Uterus (tissue), 4 donors: ENCODE measurements around the gene IFNL4. TPM values are rescaled to one million over a fixed set of nuclear protein-coding genes. Genes with fewer than 3 reads are reported as not detected.

Source experiments
- DNase-seq, 2 donors: peaks; one replicate each; pipeline ENCODE4 v3.0.0-alpha.2; 2019 to 2020
- H3K27ac ChIP-seq, 2 donors: fragments of 200-600 bp; sonication (generic); 1 replicate in 1 of 2; 2 replicates in 1 of 2; pipeline ENCODE4 v1.5.1; 2016 to 2018
- H3K27me3 ChIP-seq, 2 donors: fragments of 200-600 bp; sonication (generic); one replicate each; pipeline ENCODE4 v1.5.1; 2018 to 2019; ENCODE audit warnings: control low read depth in 1 of 2
- H3K36me3 ChIP-seq, 2 donors: fragments of 200-600 bp; sonication (generic); one replicate each; pipeline ENCODE4 v1.5.1; 2019; ENCODE audit warnings: control low read depth in 1 of 2
- H3K4me1 ChIP-seq, 2 donors: fragments of 200-600 bp; sonication (generic); one replicate each; pipeline ENCODE4 v1.5.1; 2018 to 2019; ENCODE audit warnings: control low read depth in 1 of 2
- H3K4me3 ChIP-seq, 2 donors: fragments of 200-600 bp; sonication (generic); 1 replicate in 1 of 2; 2 replicates in 1 of 2; pipeline ENCODE4 v1.5.1; 2018 to 2019; ENCODE audit warnings: mild to moderate bottlenecking in 1 of 2
- H3K9me3 ChIP-seq, 2 donors: fragments of 200-600 bp; sonication (generic); one replicate each; pipeline ENCODE4 v1.5.1; 2019; ENCODE audit warnings: control low read depth in 1 of 2
- CTCF ChIP-seq, 4 experiments: fragments of 200-600 bp in 2 of 4; fragments of 450-650 bp in 2 of 4; sonication (generic) in 2 of 4; IDR thresholded peaks; one replicate each; pipeline ENCODE4 v1.5.1; 2016 to 2019; ENCODE audit warnings: antibody characterized with exemption in 4 of 4, mild to moderate bottlenecking in 2 of 4, moderate library complexity in 1 of 4
- POLR2A ChIP-seq, 2 donors: fragments of 450-650 bp; IDR thresholded peaks; one replicate each; pipeline ENCODE4 v1.6.1; 2016; ENCODE audit warnings: antibody characterized with exemption in 2 of 2, mild to moderate bottlenecking in 1 of 2, moderate library complexity in 1 of 2
- intact Hi-C: fragments of 100-400 bp; cut with DNase I; formaldehyde crosslinking; loops from one replicate; pipeline ENCODE4 v1.15.1; 2023; ENCODE audit warnings: low total_unique reads
- total RNA-seq, 4 donors: library from RNA; depleted of rRNA in 3 of 4; stranded (reverse); fragments of >200 nt in 3 of 4; gene quantifications; one replicate each; pipeline versions ENCODE4 v1.1.0 to v1.2.4, GENCODE V29; 2014 to 2023
- donor health status: DM: yes; HTN: yes; CAD: no.

Gene IFNL4
- total RNA-seq, 4 donors from 2014 or later = 0.90 TPM; not detected in 3

- no peak overlapping the region for H3K27ac ChIP-seq
- DNase-seq = no peak
- TF ChIP-seq CTCF (IDR thresholded peaks at IDR 0.05) (no peak), POLR2A (IDR thresholded peaks at IDR 0.05) (no peak)
- no peaks in the 10 kb centered on the region for H3K36me3 ChIP-seq
- no peak overlapping the region for H3K4me3 ChIP-seq
- H3K4me1 ChIP-seq = no peaks in the 10 kb centered on the region
- no peaks in the 10 kb centered on the region for H3K27me3 ChIP-seq
- intact Hi-C loops = no loop called here
- H3K9me3 ChIP-seq = no peaks in the 10 kb centered on the region
These were observed 42.5 kb downstream of the IFNL4 start for GRCh38 chr19:39206122-39206521.

GRCh38 chr19:39205449-39205764 lies 43.2 kb downstream of the IFNL4 start:
- H3K4me3 ChIP-seq = no peak overlapping the region
- no peaks in the 10 kb centered on the region for H3K27me3 ChIP-seq
- no peaks in the 10 kb centered on the region for H3K9me3 ChIP-seq
- no peaks in the 10 kb centered on the region for H3K4me1 ChIP-seq
- no peak for DNase-seq
- H3K27ac ChIP-seq = no peak overlapping the region
- H3K36me3 ChIP-seq = no peaks in the 10 kb centered on the region
- intact Hi-C loops = no loop called here
- no peak for TF ChIP-seq CTCF (IDR thresholded peaks at IDR 0.05)
- no peak for TF ChIP-seq POLR2A (IDR thresholded peaks at IDR 0.05)

- peaks cover 0 to 2% of the 10 kb centered on the region in 2 donors for H3K27me3 ChIP-seq
- no peaks in the 10 kb centered on the region for H3K9me3 ChIP-seq
- TF ChIP-seq CTCF (IDR thresholded peaks at IDR 0.05) = no peak
- no peak for TF ChIP-seq POLR2A (IDR thresholded peaks at IDR 0.05)
- H3K4me3 ChIP-seq = no peak within 1 kb of the TSS
- no peak within 1 kb of the TSS for H3K27ac ChIP-seq
- no peaks in the 10 kb centered on the region for H3K4me1 ChIP-seq
- H3K36me3 ChIP-seq = no peaks in the 10 kb centered on the region
- no peak for DNase-seq
- intact Hi-C loops = no loop called here
These were observed 45.0 kb downstream of the IFNL4 start, which contains the start of gene SYCN for GRCh38 chr19:39203372-39204341. Gene SYCN (minus strand): TSS chr19:39204263. CDS start chr19:39204254, 9 bp downstream.

- Histone ChIP-seq H3K9me3 (no peaks in the 10 kb centered on the region), H3K27ac (no peak overlapping the region), H3K27me3 (peaks cover 0 to 9% of the 10 kb centered on the region in 2 donors), H3K4me1 (no peaks in the 10 kb centered on the region), H3K4me3 (no peak overlapping the region), H3K36me3 (no peaks in the 10 kb centered on the region)
- TF ChIP-seq POLR2A (IDR thresholded peaks at IDR 0.05) = no peak
- no peak for TF ChIP-seq CTCF (IDR thresholded peaks at IDR 0.05)
- DNase-seq = no peak
- intact Hi-C loops = no loop called here
These were observed 45.7 kb downstream of the IFNL4 start for GRCh38 chr19:39202998-39203355.

- no peaks in the 10 kb centered on the region for H3K9me3 ChIP-seq
- H3K4me1 ChIP-seq = no peaks in the 10 kb centered on the region
- H3K27me3 ChIP-seq = peaks cover 0 to 16% of the 10 kb centered on the region in 2 donors
- no peaks in the 10 kb centered on the region for H3K36me3 ChIP-seq
- no peak for DNase-seq
- H3K4me3 ChIP-seq = no peak overlapping the region
- TF ChIP-seq POLR2A (IDR thresholded peaks at IDR 0.05) (no peak), CTCF (IDR thresholded peaks at IDR 0.05) (no peak)
- no peak overlapping the region for H3K27ac ChIP-seq
- intact Hi-C loops = no loop called here
These were observed 47.9 kb downstream of the IFNL4 start for GRCh38 chr19:39200803-39201115.
